OCI-LY7 (cell line): ENCODE data around the gene SCAMP2. TPM values are rescaled to one million over a fixed set of nuclear protein-coding genes. Genes with fewer than 3 reads are reported as not detected.

Source experiments
- BruUV-seq: library from RNA; stranded (reverse); fragments of 400-500 nt; replicated peaks from 2 replicates; lab custom pipeline; 2021; lab: Mats Ljungman, UMichigan
- CTCF ChIA-PET: fragments of 300-600 bp; sonication (Branson Sonifier 250); formaldehyde crosslinking; loops from one replicate; lab custom pipeline; 2022; ENCODE audit warnings: antibody characterized with exemption; ENCODE audit not compliant: unreplicated experiment; lab: Charles Lee
- POLR2A ChIA-PET: fragments of 300-600 bp; sonication (Branson Sonifier 250); formaldehyde crosslinking; loops from one replicate; lab custom pipeline; 2022; ENCODE audit warnings: antibody characterized with exemption; lab: Charles Lee
- DNase-seq: peaks from one replicate; pipeline ENCODE4 v3.0.0-alpha.2; 2015; ENCODE audit warnings: low spot score
- H2AFZ ChIP-seq: fragments of 200-600 bp; sonication (generic), shearing (Covaris generic); 2 replicates; pipeline ENCODE4 v1.6.1; 2014; ENCODE audit warnings: mild to moderate bottlenecking, antibody characterized with exemption, low read length, moderate library complexity
- H3K27ac ChIP-seq: fragments of 200-600 bp; sonication (generic); 2 replicates; pipeline ENCODE4 v1.5.1; 2014; ENCODE audit warnings: mixed run types, low read depth, mild to moderate bottlenecking, moderate library complexity, low read length, inconsistent platforms; ENCODE audit not compliant: poor library complexity, severe bottlenecking
- H3K36me3 ChIP-seq: fragments of 200-600 bp; sonication (generic); 2 replicates; pipeline ENCODE4 v1.6.1; 2014; ENCODE audit warnings: mild to moderate bottlenecking, antibody characterized with exemption, low read length, moderate library complexity, mixed read lengths; ENCODE audit not compliant: insufficient read depth
- H3K4me1 ChIP-seq: fragments of 200-600 bp; sonication (generic); 2 replicates; pipeline ENCODE4 v1.5.1; 2014; ENCODE audit warnings: mild to moderate bottlenecking, low read length; ENCODE audit not compliant: insufficient read depth, poor library complexity, severe bottlenecking
- H3K4me2 ChIP-seq: fragments of 200-600 bp; sonication (generic); 2 replicates; pipeline ENCODE4 v1.6.1; 2014; ENCODE audit warnings: mild to moderate bottlenecking, low read length
- H3K4me3 ChIP-seq: fragments of 200-600 bp; sonication (generic); 2 replicates; pipeline ENCODE4 v1.5.1; 2014; ENCODE audit warnings: mild to moderate bottlenecking, low read depth, low read length; ENCODE audit not compliant: poor library complexity, severe bottlenecking
- H3K79me2 ChIP-seq: fragments of 200-600 bp; sonication (generic); 2 replicates; pipeline ENCODE4 v1.6.1; 2016; ENCODE audit warnings: low read depth, mild to moderate bottlenecking, low read length, moderate library complexity, mixed read lengths; ENCODE audit not compliant: insufficient read depth
- H3K9me2 ChIP-seq: fragments of 200-600 bp; sonication (generic); 2 replicates; pipeline ENCODE4 v1.6.1; 2016; ENCODE audit warnings: mild to moderate bottlenecking, low read length, mixed read lengths; ENCODE audit not compliant: insufficient read depth
- H3K9me3 ChIP-seq: fragments of 200-600 bp; sonication (generic); 2 replicates; pipeline ENCODE4 v1.6.1; 2014; ENCODE audit warnings: mild to moderate bottlenecking, mixed run types, low read length, mixed read lengths
- H4K20me1 ChIP-seq: fragments of 200-600 bp; sonication (generic); 2 replicates; pipeline ENCODE4 v1.6.1; 2014; ENCODE audit warnings: mild to moderate bottlenecking, antibody characterized with exemption, low read length, moderate library complexity, mixed read lengths; ENCODE audit not compliant: insufficient read depth
- CTCF ChIP-seq: fragments of 200-600 bp; sonication (generic); conservative IDR thresholded peaks from 2 replicates; pipeline ENCODE4 v1.5.1; 2014; ENCODE audit warnings: mild to moderate bottlenecking, antibody characterized with exemption, low read length, moderate library complexity, mixed read lengths
- EZH2phosphoT487 ChIP-seq: fragments of 200-600 bp; sonication (generic); IDR thresholded peaks from 2 replicates; pipeline ENCODE4 v1.6.1; 2018; ENCODE audit warnings: low read depth, borderline replicate concordance, mild to moderate bottlenecking, mixed run types, antibody characterized with exemption, low read length, moderate library complexity, mixed read lengths
- intact Hi-C: fragments of 100-400 bp; cut with micrococcal nuclease; formaldehyde crosslinking; loops from one replicate; pipeline ENCODE4 v1.10.0; 2022; ENCODE audit not compliant: unreplicated experiment
- total RNA-seq, 2 experiments: library from RNA; depleted of rRNA in 1 of 2; stranded (reverse); fragments of >200 nt in 1 of 2; shearing (Covaris generic) in 1 of 2; gene quantifications; 2 replicates each; pipeline ENCODE4 v1.2.3, GENCODE V29; 2014 to 2022

The SCAMP2 gene
- total RNA-seq, 2 experiments from 2014 or later, result 24.6 to 55.2 TPM

GRCh38 chr15:74826921-74827320 lies 46.2 kb downstream of the SCAMP2 start:
- BruUV-seq, result no TSS peak
- no peaks in the 10 kb centered on the region for H3K9me2 ChIP-seq
- H3K4me2 ChIP-seq, result no peak overlapping the region
- H3K36me3 ChIP-seq, result no peaks in the 10 kb centered on the region
- no peaks in the 10 kb centered on the region for H4K20me1 ChIP-seq
- no peak overlapping the region for H3K4me3 ChIP-seq
- CTCF ChIA-PET, result interaction anchor here (0.5 kb wide), 1 partner anchor 15 kb away, joined by 4 read pairs; no protein-coding TSS in a partner anchor
- TF ChIP-seq CTCF, result no peak
- TF ChIP-seq EZH2phosphoT487, result no peak
- intact Hi-C loops, result no loop called here
- H3K27ac ChIP-seq, result no peak overlapping the region
- no peak overlapping the region for H2AFZ ChIP-seq
- no peaks in the 10 kb centered on the region for H3K9me3 ChIP-seq
- POLR2A ChIA-PET, result no interaction called here
- H3K79me2 ChIP-seq, result no peaks in the 10 kb centered on the region
- peaks cover 20% of the 10 kb centered on the region for H3K4me1 ChIP-seq
- DNase-seq, result no peak

- ChIA-PET POLR2A (no interaction called here), CTCF (no interaction called here)
- TF ChIP-seq EZH2phosphoT487 (no peak), CTCF (no peak)
- no peaks in the 10 kb centered on the region for H3K79me2 ChIP-seq
- peaks cover 21% of the 10 kb centered on the region for H3K4me1 ChIP-seq
- DNase-seq, result no peak
- no peaks in the 10 kb centered on the region for H3K36me3 ChIP-seq
- no peaks in the 10 kb centered on the region for H4K20me1 ChIP-seq
- no peak within 1 kb of the TSS for H2AFZ ChIP-seq
- no TSS peak for BruUV-seq
- H3K4me2 ChIP-seq, result no peak within 1 kb of the TSS
- intact Hi-C loops, result no loop called here
- no peak within 1 kb of the TSS for H3K4me3 ChIP-seq
- H3K9me3 ChIP-seq, result no peaks in the 10 kb centered on the region
- H3K27ac ChIP-seq, result no peak within 1 kb of the TSS
- no peaks in the 10 kb centered on the region for H3K9me2 ChIP-seq
Observed at GRCh38 chr15:74826364-74826819, 46.8 kb downstream of the SCAMP2 start, which contains the start of gene CPLX3. CPLX3 (plus strand) TSS chr15:74826627; CDS start chr15:74826704, 77 bp downstream.

DNA sequence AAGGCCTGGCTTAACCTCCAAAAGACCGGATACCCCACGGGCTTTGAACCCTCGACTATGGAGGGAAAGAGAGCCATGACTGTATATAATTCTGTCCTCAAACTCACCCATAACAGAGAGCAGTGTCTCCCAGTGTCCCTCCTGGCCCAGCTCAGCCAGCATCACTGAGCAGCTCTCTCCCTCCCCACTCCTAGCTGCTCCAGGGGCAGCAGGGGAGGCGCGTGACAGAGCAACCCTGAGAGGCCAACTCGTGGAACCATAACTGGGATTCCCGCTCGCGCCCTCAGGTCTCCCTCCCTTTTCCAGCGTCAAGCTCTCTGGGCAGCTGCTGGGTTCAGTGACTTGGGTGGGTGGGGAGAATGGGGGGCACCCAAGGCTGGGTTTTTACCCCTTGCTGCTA lies 47.3 kb downstream of the SCAMP2 start:
- Histone ChIP-seq H2AFZ (no peak overlapping the region), H4K20me1 (no peaks in the 10 kb centered on the region), H3K9me2 (no peaks in the 10 kb centered on the region), H3K27ac (no peak overlapping the region), H3K4me1 (peaks cover 23% of the 10 kb centered on the region), H3K9me3 (no peaks in the 10 kb centered on the region), H3K4me3 (no peak overlapping the region), H3K79me2 (no peaks in the 10 kb centered on the region), H3K36me3 (no peaks in the 10 kb centered on the region), H3K4me2 (no peak overlapping the region)
- intact Hi-C loops, result no loop called here
- DNase-seq, result no peak
- CTCF ChIA-PET, result no interaction called here
- POLR2A ChIA-PET, result no interaction called here
- TF ChIP-seq CTCF, result no peak
- TF ChIP-seq EZH2phosphoT487, result no peak
- BruUV-seq, result no TSS peak
